CD4-positive, alpha-beta T cell treated with Interleukin-6 at 100 ng/mL for 8 hours (primary cell): ENCODE results near the gene AQP12B.

Source experiments
- DNase-seq: peaks from one replicate; pipeline ENCODE4 v3.0.0-alpha.2; 2020; ENCODE audit warnings: mixed read lengths, low spot score

Gene AQP12B

DNA sequence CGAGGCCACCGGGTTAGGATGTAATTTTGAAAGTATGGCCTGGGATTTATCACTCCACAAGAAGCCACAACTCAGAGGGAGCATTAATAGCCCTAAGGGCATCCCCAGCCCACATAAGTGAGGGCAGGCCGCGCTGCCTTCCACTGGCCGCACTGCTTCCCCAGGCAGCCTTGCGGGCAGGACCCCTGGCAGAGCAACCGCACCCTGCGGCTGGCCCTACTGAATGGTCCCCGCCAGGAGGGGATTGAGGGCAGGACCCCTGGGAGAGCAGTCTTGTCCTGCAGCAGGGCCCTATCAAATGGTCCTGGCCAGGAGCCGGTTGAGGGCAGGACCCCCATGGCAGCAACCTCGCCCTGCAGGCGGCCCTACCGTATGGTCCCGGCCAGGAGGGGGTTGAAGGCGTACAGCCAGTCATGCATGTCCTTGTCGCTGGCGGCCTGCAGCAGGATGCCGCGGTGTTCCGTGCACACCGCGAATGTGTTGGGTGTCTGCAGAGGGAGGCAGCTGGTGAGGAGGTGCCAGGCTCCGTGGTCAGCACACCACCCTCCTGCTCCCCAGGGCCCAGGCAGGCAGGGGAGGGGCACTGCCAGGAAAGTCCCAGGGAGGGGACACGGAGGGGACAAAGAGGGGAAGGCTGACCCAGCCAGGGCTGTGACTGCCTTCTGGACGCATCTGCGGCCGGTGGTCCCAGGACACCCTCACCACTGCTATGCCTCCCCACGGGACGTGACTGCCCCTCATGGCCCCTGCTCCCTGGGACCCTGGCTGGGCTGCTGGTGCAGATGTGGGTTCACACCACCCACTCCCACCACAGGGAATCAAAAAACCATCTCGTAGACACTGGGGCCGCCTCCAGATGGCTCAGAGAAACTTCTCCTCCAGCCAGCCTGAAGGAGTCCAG lies 35.2 kb upstream of the AQP12B start:
- no peak for DNase-seq

DNA sequence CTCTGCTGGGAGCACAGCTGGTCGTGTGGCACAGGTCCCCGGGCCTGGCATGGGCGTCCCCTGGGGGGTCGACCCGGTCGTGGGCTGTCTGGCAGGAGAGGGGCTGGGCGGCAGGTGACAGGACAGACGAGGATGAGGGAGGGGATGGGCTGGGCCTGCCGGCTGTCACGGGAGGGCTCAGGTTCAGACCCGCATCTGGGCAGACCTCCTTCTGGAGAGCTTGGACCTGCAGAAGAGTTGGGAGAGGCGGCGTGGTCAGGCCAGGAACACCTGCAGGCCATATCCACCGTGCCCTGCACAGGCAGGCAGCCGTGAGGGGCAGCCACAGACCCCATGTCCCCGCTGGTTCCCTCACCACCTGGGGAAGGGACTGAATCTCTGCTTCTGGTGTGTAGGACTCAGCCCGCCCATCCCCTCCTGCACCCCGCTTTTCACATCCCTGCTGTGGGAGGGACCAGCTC lies 34.5 kb upstream of the AQP12B start:
- DNase-seq = no peak

DNA sequence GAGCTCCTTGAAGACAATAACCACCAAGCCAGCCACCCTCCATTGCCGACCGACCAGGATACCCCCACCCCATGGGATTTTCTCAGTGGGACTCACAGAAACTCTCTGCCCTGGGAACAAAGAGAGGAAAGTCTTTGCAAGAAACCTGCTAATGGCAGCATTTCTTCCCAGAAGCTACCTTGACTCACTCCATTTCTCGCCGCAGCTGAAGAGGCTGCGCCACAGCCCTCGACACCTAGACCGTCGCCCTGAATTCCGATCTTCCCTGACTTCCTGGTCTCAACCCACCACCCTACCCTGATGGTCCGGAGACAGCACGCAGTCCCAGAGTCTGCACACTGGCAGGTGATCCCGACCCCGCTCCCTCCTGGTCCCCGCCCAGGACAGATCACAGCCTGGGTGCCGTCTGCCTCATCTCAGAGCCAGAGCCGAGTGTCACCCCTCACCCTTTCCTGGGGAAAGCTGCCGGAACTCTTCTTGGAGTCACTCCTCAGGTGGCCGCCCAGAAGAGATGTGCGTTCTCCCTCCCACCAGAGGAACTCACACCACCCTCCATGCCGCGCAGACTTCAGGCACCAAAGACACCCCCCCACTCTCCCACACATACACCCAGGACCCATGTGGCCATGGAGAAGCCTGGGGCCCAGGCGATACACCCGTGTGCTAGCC lies 33.6 kb upstream of the AQP12B start:
- no peak for DNase-seq

DNA sequence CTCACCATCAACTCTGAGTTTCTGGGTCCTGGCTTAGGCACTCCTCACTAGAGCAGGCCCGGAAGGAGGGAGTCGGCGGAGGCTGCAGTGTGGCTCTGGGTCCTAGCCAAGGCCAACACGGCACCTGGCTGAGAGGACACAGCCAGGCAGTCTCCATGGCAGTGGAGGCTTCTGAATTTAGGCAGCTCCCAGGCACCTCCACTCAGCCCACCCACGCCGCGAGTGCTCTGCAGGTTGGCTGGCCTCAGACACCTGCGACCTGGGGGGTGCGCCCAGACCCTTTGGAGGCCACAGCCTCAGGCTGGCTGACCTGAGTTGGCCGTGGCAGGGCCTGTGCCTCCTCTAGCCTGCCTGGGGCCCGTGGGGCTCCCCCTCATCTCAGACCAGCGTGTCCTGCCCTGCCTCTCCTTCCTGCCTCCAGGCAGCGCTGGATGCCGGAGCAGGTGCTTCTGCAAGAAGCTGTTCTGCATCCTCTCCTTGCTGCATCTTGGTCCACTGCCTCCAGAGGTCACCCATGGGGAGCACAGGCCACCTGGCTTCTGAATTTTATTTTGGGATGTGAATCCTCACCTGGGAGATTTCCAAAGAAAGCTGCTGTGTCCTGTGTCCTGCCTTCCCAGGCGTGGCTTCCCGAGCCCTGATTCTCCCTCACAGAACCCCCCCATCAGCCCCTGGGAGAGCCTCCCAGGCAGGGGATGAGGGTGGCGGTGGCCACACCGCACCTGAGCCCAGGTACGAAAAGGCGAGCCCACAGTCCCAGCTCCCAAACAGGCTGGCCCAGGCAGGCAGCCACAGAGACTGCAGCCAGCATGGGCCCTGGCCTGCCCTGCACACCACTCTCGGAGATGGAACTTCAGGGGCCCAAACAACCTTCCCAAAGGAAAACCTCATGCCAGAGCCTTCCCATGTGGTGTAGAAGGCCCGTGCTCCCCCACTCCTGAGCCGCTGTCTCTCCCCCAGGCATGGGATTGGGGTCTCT lies 32.4 kb upstream of the AQP12B start:
- DNase-seq = no peak

DNA sequence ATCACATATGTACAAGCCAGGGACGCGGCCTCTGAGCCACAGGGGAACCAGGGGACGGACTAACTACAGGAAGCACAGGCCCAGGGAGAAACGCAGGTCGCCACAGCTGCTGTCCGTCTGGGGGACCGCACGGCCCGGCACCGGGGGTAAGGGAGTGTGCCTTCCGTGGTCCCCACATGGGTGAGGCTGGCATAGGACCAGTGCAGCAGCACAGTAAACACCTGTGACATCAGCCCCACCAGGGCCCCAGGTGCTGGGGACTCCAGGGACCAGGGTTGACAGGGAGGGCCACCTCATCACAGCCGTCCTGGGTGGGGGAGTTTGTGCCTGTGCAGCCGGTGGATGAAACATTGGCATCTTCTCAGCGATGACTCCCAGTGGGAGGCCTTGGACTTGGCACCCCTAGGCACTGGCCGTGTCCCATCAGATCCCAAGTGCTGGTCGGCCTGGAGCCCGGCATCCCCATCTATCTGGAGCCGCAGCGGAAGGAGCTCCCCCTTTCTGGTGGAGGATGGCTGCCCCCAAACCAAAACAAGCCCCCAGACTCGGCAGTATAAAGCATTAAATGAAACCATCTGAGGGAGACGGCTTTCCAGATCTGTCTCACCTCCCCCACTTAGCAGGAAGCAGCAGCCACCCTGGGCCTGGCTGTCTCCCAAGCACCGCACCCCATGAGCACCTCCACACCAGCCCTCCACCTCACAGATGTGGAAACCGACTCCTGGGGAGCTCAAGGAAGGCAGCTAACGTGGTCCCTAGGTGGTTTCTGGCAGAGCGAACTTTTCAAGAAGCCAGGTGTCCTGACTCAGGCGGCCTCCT lies 31.5 kb upstream of the AQP12B start:
- no peak for DNase-seq

DNA sequence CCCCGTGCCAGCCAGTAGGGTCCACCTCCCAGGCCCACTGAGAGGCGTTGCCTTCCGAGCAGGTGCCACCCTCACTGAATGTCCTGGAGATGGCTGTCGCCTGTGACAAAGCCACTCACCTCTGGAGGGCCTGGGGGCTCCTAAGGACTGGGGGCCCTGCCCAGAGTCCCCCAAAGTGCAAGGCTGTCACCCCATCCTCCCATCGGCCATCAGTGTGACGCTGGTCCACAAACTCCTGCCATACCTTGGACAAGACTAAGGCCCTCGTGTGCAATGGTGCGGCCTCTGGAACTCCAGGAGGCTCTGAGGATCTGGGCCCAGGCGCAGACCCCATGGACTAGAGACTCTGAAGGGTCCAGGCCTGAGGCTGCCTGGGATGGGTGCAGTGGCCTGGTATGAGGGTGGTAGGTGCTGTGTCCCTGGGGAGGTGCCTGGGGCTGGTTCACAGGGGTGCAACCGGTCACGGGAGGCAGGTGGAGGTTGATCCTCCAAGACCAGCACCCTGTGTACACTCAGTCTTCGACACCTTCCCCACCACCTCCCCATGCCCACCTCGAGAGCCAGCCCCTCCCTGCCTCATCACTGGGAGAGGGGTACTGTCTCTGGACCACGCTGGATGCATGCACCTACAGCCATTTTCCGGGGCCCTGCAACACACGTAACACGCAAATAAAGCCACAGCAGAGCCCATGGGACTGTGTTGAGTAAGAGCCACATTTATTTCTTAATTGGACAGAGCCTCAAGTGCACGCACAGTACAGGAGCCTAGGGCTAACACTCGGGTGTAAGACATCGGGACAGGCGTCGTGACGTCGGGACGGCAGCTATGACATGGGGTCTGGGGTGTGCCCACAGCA lies 30.6 kb upstream of the AQP12B start:
- no peak for DNase-seq

DNA sequence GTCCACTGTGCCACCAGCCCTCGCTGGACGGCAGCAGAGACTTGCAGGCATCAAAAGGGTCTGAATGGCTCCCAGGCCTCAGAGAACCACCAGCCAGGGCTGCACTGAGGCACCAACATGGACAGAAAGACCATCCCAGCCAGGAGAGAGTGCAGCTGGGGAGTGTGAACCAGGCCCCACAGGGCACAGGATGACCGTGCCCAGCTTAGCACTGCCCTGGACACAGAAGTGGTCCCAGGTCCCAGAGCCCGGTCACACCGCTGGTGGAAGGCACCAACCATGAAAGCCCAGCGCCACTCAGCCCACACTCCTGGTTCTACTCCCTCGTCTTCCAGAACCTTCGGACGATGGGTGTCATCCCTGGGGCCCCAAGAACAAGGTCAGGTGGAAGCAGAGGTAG lies 29.4 kb upstream of the AQP12B start:
- no peak for DNase-seq

DNA sequence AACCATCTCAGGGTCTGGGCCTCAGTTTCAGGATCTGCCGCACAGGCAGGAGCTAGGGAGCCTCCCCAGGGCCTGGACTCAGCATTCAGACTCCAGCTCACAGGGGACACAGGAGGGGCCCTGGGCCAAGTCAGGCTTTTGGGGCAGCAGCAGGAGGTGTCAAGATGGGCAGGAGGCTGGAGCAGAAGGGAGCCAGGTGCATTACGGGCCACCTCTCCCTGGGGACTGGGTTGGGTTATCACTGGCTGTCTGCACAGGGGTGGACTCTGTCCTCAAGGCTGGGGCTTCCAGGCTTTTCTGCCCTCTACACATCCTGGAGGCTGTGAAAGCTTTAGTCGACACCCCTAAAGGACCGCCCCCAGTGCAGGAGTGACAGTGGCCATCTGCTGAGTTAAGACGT lies 29.0 kb upstream of the AQP12B start:
- no peak for DNase-seq

DNA sequence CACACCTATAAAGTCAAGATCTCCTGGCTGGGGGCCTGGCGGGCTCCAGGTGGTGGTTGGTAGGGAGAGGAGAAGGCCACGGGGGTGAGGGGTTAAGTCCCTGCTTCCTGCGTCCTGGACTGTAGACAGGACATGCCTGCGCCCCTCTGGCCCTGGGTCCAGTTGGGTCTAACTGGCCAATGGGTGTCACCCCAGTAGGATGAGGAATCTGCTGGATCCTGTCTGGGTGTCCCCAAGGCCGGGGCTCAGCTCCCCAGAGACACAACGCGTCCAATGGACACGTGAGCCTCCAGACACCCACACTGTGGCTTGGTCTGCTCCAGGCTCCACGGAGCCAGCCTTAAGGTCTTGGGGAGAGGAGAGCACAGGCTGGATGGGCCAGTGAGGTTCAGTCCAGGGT lies 28.6 kb upstream of the AQP12B start:
- DNase-seq = no peak

DNA sequence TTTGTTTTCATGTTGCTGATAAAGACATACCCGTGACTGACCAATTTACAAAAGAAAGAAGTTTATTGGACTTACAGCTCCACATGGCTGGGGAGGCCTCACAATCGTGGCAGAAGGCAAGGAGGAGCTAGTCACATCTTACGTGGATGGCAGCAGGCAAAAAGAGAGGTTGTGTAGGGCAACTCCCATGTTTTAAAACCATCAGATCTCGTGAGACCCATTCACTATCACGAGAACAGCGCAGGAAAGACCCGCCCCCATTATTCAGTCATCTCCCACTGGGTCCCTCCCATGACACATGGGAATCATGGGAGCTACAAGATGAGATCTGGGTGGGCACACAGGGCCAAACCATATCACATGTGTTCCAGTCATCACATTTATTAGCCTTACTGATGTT lies 25.8 kb upstream of the AQP12B start:
- DNase-seq = no peak

DNA sequence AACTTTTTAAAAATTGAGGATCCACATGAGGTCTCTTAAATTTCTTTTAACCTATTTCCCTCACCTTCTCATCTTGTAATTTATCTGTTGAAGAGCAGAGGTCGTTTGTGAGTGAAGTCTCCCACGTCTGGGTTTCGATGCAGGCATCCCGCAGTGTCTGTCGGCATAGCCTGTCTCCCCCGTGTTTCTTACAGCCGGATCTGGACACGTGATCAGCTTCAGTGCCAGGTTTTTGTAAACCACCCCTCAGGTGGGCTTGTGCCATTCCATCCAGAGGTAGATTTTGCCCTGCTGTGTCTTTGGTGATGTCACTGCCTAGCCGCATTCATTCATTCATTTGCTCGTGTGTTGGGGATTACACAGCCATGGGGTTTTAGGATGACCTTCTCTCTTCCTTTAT lies 25.1 kb upstream of the AQP12B start:
- DNase-seq = no peak

DNA sequence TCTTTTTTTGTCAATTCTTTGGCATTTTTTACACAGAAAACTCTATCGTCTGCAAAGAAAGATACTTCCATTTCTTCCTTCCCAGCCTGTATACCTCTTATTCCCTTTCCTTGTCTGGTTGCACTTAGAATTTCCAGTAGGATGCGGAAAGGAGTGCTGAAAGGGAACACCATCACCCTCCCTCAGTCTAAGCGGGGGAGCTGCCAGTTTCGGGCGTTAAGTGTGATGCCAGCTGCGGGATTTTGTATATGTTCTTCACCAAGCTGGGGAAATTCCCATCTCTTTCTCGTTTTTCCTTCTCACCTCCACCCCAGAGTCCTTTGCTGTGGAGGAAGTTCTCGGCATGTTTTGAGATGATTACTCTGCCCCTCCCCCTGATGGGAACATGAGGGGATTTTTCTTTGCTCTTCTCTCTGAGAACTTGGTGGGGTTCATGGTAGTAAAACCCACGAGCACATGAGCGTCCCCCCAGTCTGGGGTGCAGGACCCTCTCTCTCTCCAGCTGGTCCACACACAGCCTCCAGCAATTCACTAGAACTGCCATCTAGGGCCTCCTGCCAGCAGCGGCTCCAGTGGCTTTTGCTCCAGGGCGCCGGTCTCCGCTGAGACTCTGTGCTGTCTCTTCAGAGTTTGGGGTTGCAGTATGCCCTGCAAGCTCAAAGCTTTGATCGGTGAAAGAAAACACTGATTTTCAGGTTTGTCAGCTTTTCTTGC lies 24.5 kb upstream of the AQP12B start:
- no peak for DNase-seq

DNA sequence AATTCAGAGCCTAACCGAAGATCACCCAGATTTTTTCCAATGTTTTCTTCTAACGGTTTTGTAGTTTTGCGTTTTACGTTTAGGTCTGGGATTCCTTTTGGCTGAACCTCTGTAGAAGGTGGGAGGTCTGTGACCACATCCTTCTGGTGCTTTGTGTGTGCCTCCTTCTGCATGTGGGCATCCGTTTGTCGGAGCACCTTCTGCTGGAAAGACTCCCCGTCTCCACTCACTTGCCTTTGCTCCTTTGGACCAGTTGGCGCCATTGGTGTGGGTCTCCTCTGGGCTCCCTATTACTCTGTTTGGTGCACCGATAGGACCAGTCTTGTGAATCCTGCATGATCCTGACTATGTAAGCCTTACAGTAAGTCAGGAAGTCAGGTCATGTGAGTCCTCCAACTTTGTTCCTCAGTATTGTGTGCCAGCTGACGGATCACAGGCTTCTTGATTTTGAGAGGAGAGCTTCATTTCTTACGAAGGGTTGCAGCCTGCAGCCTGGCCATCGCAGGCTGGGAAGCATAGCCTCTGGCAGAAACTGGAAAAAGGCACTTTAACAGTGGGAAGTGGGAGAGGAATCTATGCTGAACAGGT lies 22.6 kb upstream of the AQP12B start:
- DNase-seq = peak; percentile 21

DNA sequence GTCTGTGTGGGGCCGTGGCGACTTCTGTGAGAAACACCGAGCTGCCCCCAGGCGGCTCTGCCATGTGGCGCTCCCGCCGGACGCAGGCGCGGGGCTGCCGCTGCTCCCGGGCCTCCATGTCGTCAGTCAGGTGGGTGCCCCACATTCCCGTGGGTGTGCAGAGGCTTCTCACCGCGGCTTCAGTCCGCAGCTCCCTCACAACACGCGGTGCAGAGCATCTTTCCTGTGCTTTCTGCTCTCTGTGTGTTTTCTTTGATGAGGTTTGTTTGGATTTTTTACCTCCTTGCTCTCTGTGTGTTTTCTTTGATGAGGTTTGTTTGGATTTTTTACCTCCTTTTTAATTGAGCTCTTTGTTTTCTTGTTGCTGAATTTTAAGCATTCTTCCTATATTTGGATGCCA lies 22.0 kb upstream of the AQP12B start:
- peak; percentile 23 for DNase-seq

DNA sequence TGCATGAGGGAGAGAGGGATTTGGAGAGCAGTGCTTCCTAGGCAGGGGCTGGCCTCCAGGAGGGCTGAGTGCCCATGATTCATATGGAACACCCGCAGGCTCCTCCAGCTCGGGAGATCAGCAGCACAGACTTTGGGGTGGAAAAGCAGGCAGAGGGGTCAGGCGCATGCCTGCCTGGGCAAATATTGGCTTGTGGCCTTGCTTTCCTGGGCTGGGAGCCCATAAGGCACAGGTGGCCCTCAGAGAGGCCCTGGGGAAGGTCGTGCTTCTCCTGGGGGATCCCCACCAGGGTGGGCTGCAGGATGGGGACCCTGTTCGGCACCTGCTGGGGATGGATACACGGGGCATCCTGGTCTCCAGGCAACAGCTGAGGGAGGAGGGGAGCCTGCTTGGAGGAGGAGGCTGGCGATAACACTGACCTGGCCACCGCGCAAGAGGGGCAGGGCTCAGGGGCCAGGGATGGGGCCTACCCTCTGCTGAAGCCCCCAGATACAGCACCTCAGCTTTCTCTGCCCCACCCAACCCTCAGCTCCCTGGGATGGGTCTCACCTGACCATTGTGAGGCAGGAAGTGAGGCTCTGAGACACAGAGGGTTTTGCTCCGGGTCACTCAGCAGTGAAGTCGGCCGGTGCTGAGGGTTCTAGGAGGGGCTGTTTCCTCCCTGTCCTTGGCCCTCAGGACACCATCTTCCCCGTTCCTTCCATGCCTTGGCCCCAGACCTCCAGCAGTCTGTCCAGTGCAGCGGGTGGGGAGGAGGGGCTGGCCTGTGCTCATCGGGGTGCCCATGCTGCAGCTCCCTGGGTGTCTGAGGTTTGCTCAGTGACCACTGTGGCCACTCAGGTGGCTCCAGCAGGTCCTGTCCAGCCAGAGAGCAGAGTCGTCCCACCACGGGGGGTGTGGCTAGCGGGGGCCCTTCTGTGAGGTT lies 21.0 kb upstream of the AQP12B start:
- DNase-seq = no peak

DNA sequence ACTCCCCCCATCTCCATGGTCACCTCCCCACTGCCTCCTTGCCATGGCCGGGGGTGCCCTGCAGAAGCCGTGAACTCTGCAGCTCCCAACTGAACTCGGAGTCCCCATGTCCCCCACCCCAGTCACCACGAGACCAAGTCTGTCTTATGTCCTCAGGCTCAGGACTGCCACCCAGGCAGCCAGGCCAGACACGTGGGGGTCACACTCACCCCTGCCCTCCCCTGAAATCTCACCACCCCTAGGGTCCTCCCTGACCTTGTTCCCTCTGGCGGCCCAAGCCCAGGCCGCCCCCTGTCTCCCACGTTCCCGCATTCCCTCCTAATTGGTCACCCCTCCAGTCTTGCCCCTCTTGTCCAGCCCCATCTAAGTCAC lies 19.9 kb upstream of the AQP12B start:
- no peak for DNase-seq

DNA sequence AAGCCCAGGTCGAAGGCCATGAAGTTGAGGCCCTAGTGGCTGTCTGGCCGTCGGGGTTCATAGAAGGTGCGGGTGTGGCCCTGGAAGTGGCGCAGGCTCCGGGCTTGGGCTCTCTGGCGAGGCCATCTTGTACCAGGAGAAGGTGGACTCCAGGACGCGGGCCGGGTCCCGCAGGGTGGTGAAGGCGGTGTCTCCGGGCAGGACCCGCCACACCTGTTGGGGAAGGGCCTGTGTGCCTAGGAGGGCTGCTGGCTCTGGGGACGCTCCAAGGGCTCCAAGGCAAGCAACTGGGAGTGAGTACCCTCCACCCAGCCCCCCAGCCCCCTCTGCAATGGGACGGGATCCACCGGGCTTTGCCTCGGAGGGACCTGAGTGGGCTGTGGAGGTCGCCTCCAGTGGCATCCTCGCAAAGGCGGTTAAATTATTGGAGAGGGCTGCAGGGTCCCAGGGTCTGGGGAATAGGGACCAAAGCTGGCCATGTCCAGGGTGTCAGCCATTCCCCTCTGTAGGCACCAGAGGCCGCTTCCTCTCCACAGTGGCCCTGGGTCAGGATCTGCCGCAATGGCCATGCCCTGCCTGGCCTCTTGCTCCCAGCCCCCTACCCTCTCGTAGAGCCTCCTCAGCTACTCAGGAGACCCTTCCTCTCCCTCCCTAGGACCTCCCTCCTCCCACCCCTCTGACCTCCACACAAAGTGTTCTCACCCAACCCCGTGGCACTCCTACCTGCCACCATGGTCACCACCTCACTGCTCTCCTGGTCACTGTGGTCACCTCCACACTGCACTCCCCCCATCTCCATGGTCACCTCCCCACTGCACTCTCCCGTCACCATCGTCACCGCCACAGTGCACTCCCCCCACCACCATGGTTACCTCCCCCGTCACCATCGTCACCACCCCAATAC lies 19.3 kb upstream of the AQP12B start:
- no peak for DNase-seq
